MM.1S (cell line): ENCODE data around the gene CCDC178.

Source experiments
- DNase-seq: peaks from one replicate; pipeline ENCODE4 v3.0.0-alpha.2; 2015
- H2AFZ ChIP-seq: fragments of 300-600 bp; sonication (generic); 2 replicates; pipeline ENCODE4 v1.6.0; 2016; ENCODE audit warnings: antibody characterized with exemption, low read length
- H3F3A ChIP-seq: fragments of 300-600 bp; sonication (generic); 2 replicates; pipeline ENCODE4 v1.6.1; 2016; ENCODE audit warnings: mild to moderate bottlenecking, antibody characterized with exemption, low read length, moderate library complexity, mixed read lengths; ENCODE audit not compliant: insufficient read depth
- H3K27ac ChIP-seq: fragments of 300-600 bp; sonication (generic); 2 replicates; pipeline ENCODE4 v1.5.1; 2016; ENCODE audit warnings: mild to moderate bottlenecking, low read length
- H3K27me3 ChIP-seq: fragments of 300-600 bp; sonication (generic); replicated peaks from 2 replicates; pipeline ENCODE4 v1.6.0; 2016; ENCODE audit warnings: low read length; ENCODE audit not compliant: insufficient read depth
- H3K36me3 ChIP-seq: fragments of 300-600 bp; sonication (generic); replicated peaks from 2 replicates; pipeline ENCODE4 v1.6.1; 2016; ENCODE audit warnings: mild to moderate bottlenecking, low read length, mixed read lengths; ENCODE audit not compliant: insufficient read depth
- H3K4me1 ChIP-seq: fragments of 300-600 bp; sonication (generic); 2 replicates; pipeline ENCODE4 v1.6.1; 2016; ENCODE audit warnings: low read length, mixed read lengths
- H3K4me2 ChIP-seq: fragments of 300-600 bp; sonication (generic); 2 replicates; pipeline ENCODE4 v1.6.0; 2016; ENCODE audit warnings: low read depth, low read length
- H3K4me3 ChIP-seq: fragments of 300-600 bp; sonication (generic); 2 replicates; pipeline ENCODE4 v1.5.1; 2016; ENCODE audit warnings: low read length, mixed read lengths
- H3K79me2 ChIP-seq: fragments of 300-600 bp; sonication (generic); 2 replicates; pipeline ENCODE4 v1.6.1; 2016; ENCODE audit warnings: mixed run types, low read length, mixed read lengths
- H3K9ac ChIP-seq: fragments of 300-600 bp; sonication (generic); 2 replicates; pipeline ENCODE4 v1.6.1; 2016; ENCODE audit warnings: low read length, mixed read lengths
- H3K9me2 ChIP-seq: fragments of 300-600 bp; sonication (generic); replicated peaks from 2 replicates; pipeline ENCODE4 v1.6.1; 2016; ENCODE audit warnings: mild to moderate bottlenecking, low read length, mixed read lengths; ENCODE audit not compliant: insufficient read depth
- H3K9me3 ChIP-seq: fragments of 300-600 bp; sonication (generic); replicated peaks from 2 replicates; pipeline ENCODE4 v1.6.1; 2016; ENCODE audit warnings: mild to moderate bottlenecking, low read length, mixed read lengths; ENCODE audit not compliant: insufficient read depth
- H4K20me1 ChIP-seq: fragments of 300-600 bp; sonication (generic); 2 replicates; pipeline ENCODE4 v1.6.1; 2016; ENCODE audit warnings: mild to moderate bottlenecking, low read length, moderate library complexity, mixed read lengths; ENCODE audit not compliant: insufficient read depth
- EZH2 ChIP-seq: fragments of 300-600 bp; sonication (generic); optimal IDR thresholded peaks from 2 replicates; pipeline ENCODE3; 2017; ENCODE audit warnings: low read depth, mild to moderate bottlenecking, antibody characterized with exemption, low read length, mixed read lengths
- EZH2phosphoT487 ChIP-seq: fragments of 300-600 bp; sonication (generic); IDR thresholded peaks from 2 replicates; pipeline ENCODE4 v1.6.1; 2018; ENCODE audit warnings: antibody characterized with exemption, low read length
- TF ChIP-seq, protein P1 (sequence below): fragments of 300-600 bp; sonication (generic); IDR thresholded peaks from 2 replicates; pipeline ENCODE4 v1.5.1; 2016; ENCODE audit warnings: antibody characterized with exemption, low read length, mixed read lengths

The CCDC178 gene

GRCh38 chr18:33099626-33100025 lies 340.9 kb downstream of the CCDC178 start:
- Histone ChIP-seq H3K27me3 (no peaks in the 10 kb centered on the region), H3K36me3 (no peaks in the 10 kb centered on the region), H3K9me2 (no peaks in the 10 kb centered on the region), H3K27ac (no peak overlapping the region), H3K4me3 (no peak overlapping the region), H3K4me2 (no peak overlapping the region), H3K4me1 (no peaks in the 10 kb centered on the region), H2AFZ (no peak overlapping the region), H3K79me2 (no peaks in the 10 kb centered on the region), H3F3A (no peaks in the 10 kb centered on the region), H3K9me3 (no peaks in the 10 kb centered on the region), H3K9ac (no peak overlapping the region), H4K20me1 (no peaks in the 10 kb centered on the region)
- no peak for DNase-seq
- no peak for TF ChIP-seq EZH2phosphoT487

- no peak overlapping the region for H3K4me3 ChIP-seq
- H3K27me3 ChIP-seq, result no peaks in the 10 kb centered on the region
- no peaks in the 10 kb centered on the region for H4K20me1 ChIP-seq
- no peaks in the 10 kb centered on the region for H3F3A ChIP-seq
- TF ChIP-seq EZH2 (no peak), EZH2phosphoT487 (no peak)
- TF ChIP-seq, protein P1, sequence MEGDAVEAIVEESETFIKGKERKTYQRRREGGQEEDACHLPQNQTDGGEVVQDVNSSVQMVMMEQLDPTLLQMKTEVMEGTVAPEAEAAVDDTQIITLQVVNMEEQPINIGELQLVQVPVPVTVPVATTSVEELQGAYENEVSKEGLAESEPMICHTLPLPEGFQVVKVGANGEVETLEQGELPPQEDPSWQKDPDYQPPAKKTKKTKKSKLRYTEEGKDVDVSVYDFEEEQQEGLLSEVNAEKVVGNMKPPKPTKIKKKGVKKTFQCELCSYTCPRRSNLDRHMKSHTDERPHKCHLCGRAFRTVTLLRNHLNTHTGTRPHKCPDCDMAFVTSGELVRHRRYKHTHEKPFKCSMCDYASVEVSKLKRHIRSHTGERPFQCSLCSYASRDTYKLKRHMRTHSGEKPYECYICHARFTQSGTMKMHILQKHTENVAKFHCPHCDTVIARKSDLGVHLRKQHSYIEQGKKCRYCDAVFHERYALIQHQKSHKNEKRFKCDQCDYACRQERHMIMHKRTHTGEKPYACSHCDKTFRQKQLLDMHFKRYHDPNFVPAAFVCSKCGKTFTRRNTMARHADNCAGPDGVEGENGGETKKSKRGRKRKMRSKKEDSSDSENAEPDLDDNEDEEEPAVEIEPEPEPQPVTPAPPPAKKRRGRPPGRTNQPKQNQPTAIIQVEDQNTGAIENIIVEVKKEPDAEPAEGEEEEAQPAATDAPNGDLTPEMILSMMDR, result no peak
- no peaks in the 10 kb centered on the region for H3K4me1 ChIP-seq
- no peak for DNase-seq
- no peaks in the 10 kb centered on the region for H3K9me3 ChIP-seq
- H3K9me2 ChIP-seq, result no peaks in the 10 kb centered on the region
- no peaks in the 10 kb centered on the region for H3K79me2 ChIP-seq
- H3K27ac ChIP-seq, result no peak overlapping the region
- H2AFZ ChIP-seq, result no peak overlapping the region
- no peak overlapping the region for H3K9ac ChIP-seq
- no peaks in the 10 kb centered on the region for H3K36me3 ChIP-seq
- no peak overlapping the region for H3K4me2 ChIP-seq
These were observed 343.4 kb downstream of the CCDC178 start for GRCh38 chr18:33097126-33097525.

DNA sequence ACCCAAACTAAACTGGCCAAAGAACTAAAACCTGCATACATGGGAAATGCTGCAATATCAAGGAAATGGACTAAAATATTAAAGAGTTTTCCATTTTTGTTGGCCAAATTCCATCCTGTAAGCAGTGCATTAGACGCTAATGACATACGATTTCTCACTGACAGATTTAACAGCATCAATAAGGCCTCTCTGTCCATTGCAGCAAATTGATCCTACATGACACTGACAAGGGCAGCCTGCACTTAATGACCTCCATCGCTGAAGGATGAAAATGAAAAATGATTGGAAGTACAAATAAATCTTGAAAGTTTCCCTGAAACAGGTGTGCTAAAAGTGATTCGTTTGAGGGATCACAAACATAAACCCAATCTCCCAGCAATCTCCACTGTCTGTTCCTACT lies 350.1 kb downstream of the CCDC178 start:
- Histone ChIP-seq H3K27me3 (no peaks in the 10 kb centered on the region), H3K36me3 (no peaks in the 10 kb centered on the region), H3K9me3 (no peaks in the 10 kb centered on the region), H3K4me3 (no peak overlapping the region), H3K27ac (no peak overlapping the region), H2AFZ (no peak overlapping the region), H4K20me1 (no peaks in the 10 kb centered on the region), H3K4me2 (no peak overlapping the region), H3K4me1 (no peaks in the 10 kb centered on the region), H3K9me2 (no peaks in the 10 kb centered on the region), H3F3A (no peaks in the 10 kb centered on the region), H3K9ac (no peak overlapping the region), H3K79me2 (no peaks in the 10 kb centered on the region)
- no peak for DNase-seq
- TF ChIP-seq, protein P1, result no peak
- TF ChIP-seq EZH2phosphoT487 (no peak), EZH2 (no peak)

DNA sequence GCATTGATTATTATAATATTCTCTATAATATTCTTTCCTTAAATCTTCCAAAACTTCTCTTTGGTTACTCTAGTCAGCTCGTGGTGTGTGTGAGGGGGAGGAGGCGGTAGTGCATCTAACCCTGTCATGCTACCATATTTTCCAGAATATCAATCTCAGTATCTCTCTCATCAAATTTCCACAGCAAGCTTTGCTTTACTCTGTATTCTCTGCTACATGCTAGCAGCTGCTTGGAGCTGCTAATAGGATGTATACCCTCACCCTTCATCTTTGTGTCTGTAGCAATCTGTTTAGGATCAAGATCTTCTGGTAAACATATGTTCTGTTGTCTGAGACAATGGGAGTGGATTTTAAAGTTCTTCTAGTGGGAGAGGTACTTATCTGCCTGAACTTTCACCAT lies 363.9 kb downstream of the CCDC178 start:
- H3K9me2 ChIP-seq, result no peaks in the 10 kb centered on the region
- H3K9ac ChIP-seq, result no peak overlapping the region
- H3K9me3 ChIP-seq, result no peaks in the 10 kb centered on the region
- no peak for TF ChIP-seq EZH2
- TF ChIP-seq EZH2phosphoT487, result no peak
- TF ChIP-seq, protein P1, result no peak
- H3K27me3 ChIP-seq, result no peaks in the 10 kb centered on the region
- no peaks in the 10 kb centered on the region for H3K36me3 ChIP-seq
- DNase-seq, result no peak
- H3K4me1 ChIP-seq, result no peaks in the 10 kb centered on the region
- no peaks in the 10 kb centered on the region for H3F3A ChIP-seq
- H3K27ac ChIP-seq, result no peak overlapping the region
- no peaks in the 10 kb centered on the region for H4K20me1 ChIP-seq
- no peak overlapping the region for H3K4me3 ChIP-seq
- H3K4me2 ChIP-seq, result no peak overlapping the region
- H3K79me2 ChIP-seq, result no peaks in the 10 kb centered on the region
- no peak overlapping the region for H2AFZ ChIP-seq
